HEK293 (cell line): ENCODE results near the gene CADPS2.
"Not testable (repeated sequence)": the region's sequence is repeated elsewhere in the genome, so short reads cannot be mapped to it uniquely, and the experiment has no call there.

Experiments
- CTCF ChIA-PET: fragments of 350-600 bp; formaldehyde crosslinking; extraction: SDS; loops from one replicate; lab custom pipeline; 2021; ENCODE audit warnings: antibody characterized with exemption; lab: Yijun Ruan, JAX
- POLR2A ChIA-PET: fragments of 300-600 bp; formaldehyde crosslinking; extraction: SDS; loops from one replicate; lab custom pipeline; 2020; ENCODE audit warnings: antibody characterized with exemption, inconsistent platforms; lab: Yijun Ruan, JAX
- H3K27ac ChIP-seq: fragments of 200-500 bp; sonication (Bioruptor generic); 2 replicates; pipeline ENCODE4 v1.5.1; 2014; ENCODE audit warnings: low read depth, low read length, control low read depth, inconsistent platforms; ENCODE audit errors: extremely low read depth
- H3K36me3 ChIP-seq, 2 experiments: fragments of 200-500 bp in 1 of 2; sonication (Bioruptor generic) in 1 of 2; 1 replicate in 1 of 2; 2 replicates in 1 of 2; pipeline ENCODE4 v1.5.1; 2014 to 2017; ENCODE audit warnings: inconsistent platforms in 2 of 2, low read length in 2 of 2; ENCODE audit not compliant: control insufficient read depth in 2 of 2, insufficient read depth in 1 of 2
- H3K4me1 ChIP-seq: fragments of 200-500 bp; sonication (Bioruptor generic); 2 replicates; pipeline ENCODE4 v1.5.1; 2014; ENCODE audit warnings: mild to moderate bottlenecking, low read length, inconsistent platforms; ENCODE audit not compliant: control insufficient read depth, insufficient read depth
- H3K4me3 ChIP-seq: 2 replicates; pipeline ENCODE4 v1.5.1; 2011; ENCODE audit warnings: low read depth, mild to moderate bottlenecking, control low read depth, low read length, moderate library complexity
- H3K9me3 ChIP-seq: fragments of 200-500 bp; sonication (Bioruptor generic); 2 replicates; pipeline ENCODE4 v1.5.1; 2014; ENCODE audit warnings: low read depth, low read length, inconsistent platforms; ENCODE audit not compliant: control insufficient read depth, insufficient read depth
- GLIS1 ChIP-seq: fragments of 450-650 bp; formaldehyde crosslinking; IDR thresholded peaks from 2 replicates; pipeline ENCODE4 v1.5.1; 2016; ENCODE audit warnings: missing biosample characterization, missing genetic modification characterization
- MEIS1 ChIP-seq: sonication (generic); formaldehyde crosslinking; IDR thresholded peaks from 2 replicates; pipeline ENCODE4 v1.8.1; 2022; ENCODE audit warnings: missing genetic modification reagents, mild to moderate bottlenecking, borderline replicate concordance
- MYNN ChIP-seq: fragments of 450-650 bp; formaldehyde crosslinking; IDR thresholded peaks from 2 replicates; pipeline ENCODE4 v1.5.1; 2016; ENCODE audit warnings: missing biosample characterization, missing genetic modification characterization, borderline replicate concordance
- TRIM28 ChIP-seq: IDR thresholded peaks from 2 replicates; pipeline ENCODE4 v1.6.1; 2011; ENCODE audit warnings: low read length, control low read depth, borderline replicate concordance
- YY1 ChIP-seq: fragments of 450-650 bp; formaldehyde crosslinking; IDR thresholded peaks from 2 replicates; pipeline ENCODE4 v1.5.1; 2018; ENCODE audit warnings: missing biosample characterization, missing genetic modification characterization
- ZFP41 ChIP-seq: fragments of 450-650 bp; formaldehyde crosslinking; IDR thresholded peaks from 2 replicates; pipeline ENCODE4 v1.5.1; 2016; ENCODE audit warnings: missing biosample characterization, missing genetic modification characterization, borderline replicate concordance
- ZNF148 ChIP-seq: fragments of 450-650 bp; formaldehyde crosslinking; IDR thresholded peaks from 2 replicates; pipeline ENCODE4 v1.5.0; 2017; ENCODE audit warnings: missing biosample characterization, missing genetic modification characterization, borderline replicate concordance
- ZNF155 ChIP-seq: fragments of 450-650 bp; formaldehyde crosslinking; IDR thresholded peaks from 2 replicates; pipeline ENCODE4 v1.5.1; 2016; ENCODE audit warnings: missing biosample characterization, missing genetic modification characterization
- ZNF211 ChIP-seq: fragments of 450-650 bp; formaldehyde crosslinking; IDR thresholded peaks from 2 replicates; pipeline ENCODE4 v1.5.1; 2016; ENCODE audit warnings: low read depth, missing biosample characterization, missing genetic modification characterization
- ZNF24 ChIP-seq: fragments of 450-650 bp; formaldehyde crosslinking; IDR thresholded peaks from 2 replicates; pipeline ENCODE4 v1.5.1; 2016; ENCODE audit warnings: missing biosample characterization, missing genetic modification characterization
- ZNF48 ChIP-seq: fragments of 450-650 bp; formaldehyde crosslinking; IDR thresholded peaks from 2 replicates; pipeline ENCODE4 v1.5.1; 2016; ENCODE audit warnings: missing biosample characterization, missing genetic modification characterization
- ZNF510 ChIP-seq: fragments of 450-650 bp; formaldehyde crosslinking; IDR thresholded peaks from 2 replicates; pipeline ENCODE4 v1.5.1; 2018; ENCODE audit warnings: mild to moderate bottlenecking, missing genetic modification characterization, missing biosample characterization; ENCODE audit not compliant: insufficient replicate concordance
- ZNF518A ChIP-seq: fragments of 450-650 bp; formaldehyde crosslinking; conservative IDR thresholded peaks from 2 replicates; pipeline ENCODE4 v1.5.1; 2016; ENCODE audit warnings: low read depth, missing biosample characterization, missing genetic modification characterization
- ZNF529 ChIP-seq: fragments of 450-650 bp; formaldehyde crosslinking; IDR thresholded peaks from 2 replicates; pipeline ENCODE4 v1.5.1; 2017; ENCODE audit warnings: missing genetic modification characterization, missing biosample characterization; ENCODE audit not compliant: insufficient replicate concordance
- ZNF548 ChIP-seq: fragments of 450-650 bp; formaldehyde crosslinking; IDR thresholded peaks from 2 replicates; pipeline ENCODE4 v1.5.1; 2016; ENCODE audit warnings: missing biosample characterization, missing genetic modification characterization
- ZNF585B ChIP-seq: fragments of 450-650 bp; formaldehyde crosslinking; IDR thresholded peaks from 2 replicates; pipeline ENCODE4 v1.5.1; 2016; ENCODE audit warnings: missing biosample characterization, missing genetic modification characterization
- ZNF623 ChIP-seq: fragments of 450-650 bp; formaldehyde crosslinking; IDR thresholded peaks from 2 replicates; pipeline ENCODE4 v1.5.1; 2016; ENCODE audit warnings: missing biosample characterization, missing genetic modification characterization
- ZNF658 ChIP-seq: fragments of 450-650 bp; formaldehyde crosslinking; IDR thresholded peaks from 2 replicates; pipeline ENCODE4; 2016; ENCODE audit warnings: missing biosample characterization, missing genetic modification characterization
- ZNF670 ChIP-seq: fragments of 450-650 bp; formaldehyde crosslinking; IDR thresholded peaks from 2 replicates; pipeline ENCODE4 v1.5.1; 2016; ENCODE audit warnings: missing biosample characterization, missing genetic modification characterization, low read depth
- ZNF777 ChIP-seq: fragments of 450-650 bp; formaldehyde crosslinking; IDR thresholded peaks from 2 replicates; pipeline ENCODE4 v1.5.1; 2017; ENCODE audit warnings: missing biosample characterization, missing genetic modification characterization, borderline replicate concordance
- ZNF792 ChIP-seq: fragments of 450-650 bp; formaldehyde crosslinking; IDR thresholded peaks from 2 replicates; pipeline ENCODE4 v1.5.1; 2016; ENCODE audit warnings: missing biosample characterization, missing genetic modification characterization
- TF ChIP-seq, protein P1 (sequence below): fragments of 450-650 bp; formaldehyde crosslinking; IDR thresholded peaks from 2 replicates; pipeline ENCODE4 v1.5.1; 2017; ENCODE audit warnings: missing biosample characterization, missing genetic modification characterization
- TF ChIP-seq, protein P2 (sequence below): fragments of 450-650 bp; formaldehyde crosslinking; IDR thresholded peaks from 2 replicates; pipeline ENCODE4 v1.5.1; 2016; ENCODE audit warnings: missing biosample characterization, missing genetic modification characterization

Gene CADPS2

DNA sequence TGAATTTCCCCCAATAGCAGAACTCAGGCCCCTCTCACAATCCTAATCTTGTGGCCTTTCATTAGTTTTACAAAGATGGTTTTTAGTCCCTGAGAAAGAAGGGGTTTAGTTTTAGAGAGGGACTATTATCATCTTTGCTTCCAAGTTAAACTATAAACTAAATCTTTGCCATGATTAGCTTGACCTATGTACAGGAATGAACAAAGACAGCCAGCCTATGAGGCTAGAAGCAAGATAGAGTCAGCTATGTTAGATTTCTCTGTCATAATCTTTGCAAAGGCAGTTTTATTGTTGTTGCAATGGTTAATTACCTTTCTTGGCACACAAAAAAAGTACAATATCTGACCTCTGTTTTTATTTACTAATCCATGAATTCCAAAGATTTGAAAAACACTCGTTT, 206.4 kb downstream of the CADPS2 start:
- H3K4me3 ChIP-seq: no peak overlapping the region
- CTCF ChIA-PET: interaction anchor here (0.6 kb wide), 1 partner anchor 15 kb away, joined by 3 read pairs; no protein-coding TSS in a partner anchor
- no peak for TF ChIP-seq ZNF623 (tag by site-specific recombination)
- TF ChIP-seq GLIS1 (tag by site-specific recombination): no peak
- TF ChIP-seq MEIS1 (CRISPR knock-in tag): no peak
- no peak for TF ChIP-seq YY1 (tag by site-specific recombination)
- TF ChIP-seq ZNF529 (tag by site-specific recombination): no peak
- TF ChIP-seq ZNF510 (tag by site-specific recombination): no peak
- TF ChIP-seq ZNF548 (tag by site-specific recombination): no peak
- TF ChIP-seq ZNF148 (tag by site-specific recombination): no peak
- no peak for TF ChIP-seq ZNF792 (tag by site-specific recombination)
- no peak for TF ChIP-seq ZNF670
- no peak for TF ChIP-seq MYNN (tag by site-specific recombination)
- no peak for TF ChIP-seq TRIM28
- TF ChIP-seq, protein P1, sequence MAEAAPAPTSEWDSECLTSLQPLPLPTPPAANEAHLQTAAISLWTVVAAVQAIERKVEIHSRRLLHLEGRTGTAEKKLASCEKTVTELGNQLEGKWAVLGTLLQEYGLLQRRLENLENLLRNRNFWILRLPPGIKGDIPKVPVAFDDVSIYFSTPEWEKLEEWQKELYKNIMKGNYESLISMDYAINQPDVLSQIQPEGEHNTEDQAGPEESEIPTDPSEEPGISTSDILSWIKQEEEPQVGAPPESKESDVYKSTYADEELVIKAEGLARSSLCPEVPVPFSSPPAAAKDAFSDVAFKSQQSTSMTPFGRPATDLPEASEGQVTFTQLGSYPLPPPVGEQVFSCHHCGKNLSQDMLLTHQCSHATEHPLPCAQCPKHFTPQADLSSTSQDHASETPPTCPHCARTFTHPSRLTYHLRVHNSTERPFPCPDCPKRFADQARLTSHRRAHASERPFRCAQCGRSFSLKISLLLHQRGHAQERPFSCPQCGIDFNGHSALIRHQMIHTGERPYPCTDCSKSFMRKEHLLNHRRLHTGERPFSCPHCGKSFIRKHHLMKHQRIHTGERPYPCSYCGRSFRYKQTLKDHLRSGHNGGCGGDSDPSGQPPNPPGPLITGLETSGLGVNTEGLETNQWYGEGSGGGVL (tag by site-specific recombination): no peak
- no peak for TF ChIP-seq ZNF155 (tag by site-specific recombination)
- no peak for TF ChIP-seq ZNF585B (tag by site-specific recombination)
- no peaks in the 10 kb centered on the region for H3K9me3 ChIP-seq
- POLR2A ChIA-PET: no interaction called here
- H3K27ac ChIP-seq: no peak overlapping the region
- H3K36me3 ChIP-seq: no peaks in the 10 kb centered on the region
- no peaks in the 10 kb centered on the region for H3K4me1 ChIP-seq

GRCh38 chr7:122679269-122679709, 207.0 kb downstream of the CADPS2 start:
- H3K27ac ChIP-seq, POLR2A ChIA-PET, CTCF ChIA-PET, H3K9me3 ChIP-seq, H3K4me1 ChIP-seq, H3K4me3 ChIP-seq, H3K36me3 ChIP-seq: not testable (repeated sequence)

DNA sequence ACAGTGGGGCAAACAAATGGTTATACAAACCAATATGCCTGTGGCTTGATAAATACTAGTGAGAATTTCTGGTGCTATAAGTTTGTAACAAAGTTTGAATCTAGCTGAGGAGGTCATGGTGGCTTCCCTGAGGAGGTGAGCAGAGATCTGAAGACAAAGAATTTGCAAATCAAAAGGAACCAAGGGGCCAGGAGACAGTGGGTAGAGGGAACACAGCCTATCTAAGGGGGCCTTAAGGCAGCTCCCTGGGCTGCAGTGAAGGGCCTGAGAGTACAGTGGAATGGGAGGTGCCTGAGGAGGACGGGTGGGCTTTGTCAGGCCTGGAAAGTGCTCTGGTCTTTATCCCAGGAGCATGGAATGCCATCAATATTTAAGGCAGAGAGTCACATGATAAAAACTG, 209.1 kb downstream of the CADPS2 start:
- Histone ChIP-seq H3K36me3 (no peaks in the 10 kb centered on the region), H3K9me3 (no peaks in the 10 kb centered on the region), H3K27ac (no peak overlapping the region), H3K4me3 (no peak overlapping the region), H3K4me1 (no peaks in the 10 kb centered on the region)
- ChIA-PET POLR2A (no interaction called here), CTCF (no interaction called here)
- TF ChIP-seq ZFP41 (tag by site-specific recombination) (no peak), ZNF48 (tag by site-specific recombination) (no peak), ZNF211 (tag by site-specific recombination) (no peak), ZNF658 (tag by site-specific recombination) (no peak), ZNF24 (tag by site-specific recombination) (no peak), ZNF777 (no peak), ZNF518A (no peak)
- TF ChIP-seq, protein P2, sequence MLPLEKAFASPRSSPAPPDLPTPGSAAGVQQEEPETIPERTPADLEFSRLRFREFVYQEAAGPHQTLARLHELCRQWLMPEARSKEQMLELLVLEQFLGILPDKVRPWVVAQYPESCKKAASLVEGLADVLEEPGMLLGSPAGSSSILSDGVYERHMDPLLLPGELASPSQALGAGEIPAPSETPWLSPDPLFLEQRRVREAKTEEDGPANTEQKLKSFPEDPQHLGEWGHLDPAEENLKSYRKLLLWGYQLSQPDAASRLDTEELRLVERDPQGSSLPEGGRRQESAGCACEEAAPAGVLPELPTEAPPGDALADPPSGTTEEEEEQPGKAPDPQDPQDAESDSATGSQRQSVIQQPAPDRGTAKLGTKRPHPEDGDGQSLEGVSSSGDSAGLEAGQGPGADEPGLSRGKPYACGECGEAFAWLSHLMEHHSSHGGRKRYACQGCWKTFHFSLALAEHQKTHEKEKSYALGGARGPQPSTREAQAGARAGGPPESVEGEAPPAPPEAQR (tag by site-specific recombination): no peak
